Fibroblast of skin of right biceps (primary cell): ENCODE data around the gene KSR2.

ENCODE experiments used
- DNase-seq: peaks from one replicate; pipeline ENCODE4 v3.0.0-alpha.2; 2013

The KSR2 gene

DNA sequence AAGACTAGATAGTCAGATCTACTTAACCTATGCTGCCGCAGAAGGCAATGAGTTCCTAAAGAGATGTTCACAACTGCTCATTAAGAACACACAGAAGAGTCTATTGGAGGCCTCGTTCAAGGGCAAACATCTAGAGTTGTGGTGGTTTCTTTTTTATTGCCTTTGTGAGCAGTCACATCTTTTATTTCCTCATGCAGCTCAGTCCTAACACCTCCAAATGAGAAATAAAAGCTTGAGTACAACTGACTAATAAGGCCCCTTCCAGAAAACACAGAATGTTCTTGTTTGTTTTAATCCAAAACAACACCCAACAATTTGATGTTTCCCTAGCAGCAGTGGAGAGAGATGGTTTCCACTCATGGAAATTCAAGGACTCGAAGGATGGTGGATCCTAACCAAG lies 483.9 kb downstream of the KSR2 start:
- no peak for DNase-seq

- DNase-seq: no peak
Measured at GRCh38 chr12:117483501-117483900, 485.3 kb downstream of the KSR2 start.

GRCh38 chr12:117481470-117481869 lies 487.3 kb downstream of the KSR2 start:
- no peak for DNase-seq

- DNase-seq: no peak
Measured at GRCh38 chr12:117476341-117476740, 492.4 kb downstream of the KSR2 start.

- DNase-seq: no peak
Measured at GRCh38 chr12:117473856-117474255, 494.9 kb downstream of the KSR2 start.

GRCh38 chr12:117472983-117473382 lies 495.8 kb downstream of the KSR2 start:
- DNase-seq: no peak

DNA sequence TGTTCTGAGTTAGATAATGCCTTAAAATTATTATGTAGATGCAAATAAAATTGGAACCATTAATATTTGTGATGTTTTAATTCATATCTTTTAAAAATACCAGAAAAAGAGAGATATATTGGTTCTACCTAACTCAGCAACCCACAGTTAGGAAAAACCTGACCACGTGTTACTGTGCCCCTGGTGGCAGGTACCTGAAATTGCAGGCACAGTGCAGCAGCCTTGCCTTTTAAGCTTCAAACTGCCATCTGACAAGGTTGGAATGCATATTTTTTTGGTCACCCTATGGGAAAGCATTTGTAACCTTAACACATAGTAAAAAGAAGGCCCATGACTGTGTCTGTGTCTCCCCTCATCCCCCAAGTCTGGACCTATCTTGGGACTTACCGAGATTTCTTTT lies 498.0 kb downstream of the KSR2 start:
- no peak for DNase-seq

DNA sequence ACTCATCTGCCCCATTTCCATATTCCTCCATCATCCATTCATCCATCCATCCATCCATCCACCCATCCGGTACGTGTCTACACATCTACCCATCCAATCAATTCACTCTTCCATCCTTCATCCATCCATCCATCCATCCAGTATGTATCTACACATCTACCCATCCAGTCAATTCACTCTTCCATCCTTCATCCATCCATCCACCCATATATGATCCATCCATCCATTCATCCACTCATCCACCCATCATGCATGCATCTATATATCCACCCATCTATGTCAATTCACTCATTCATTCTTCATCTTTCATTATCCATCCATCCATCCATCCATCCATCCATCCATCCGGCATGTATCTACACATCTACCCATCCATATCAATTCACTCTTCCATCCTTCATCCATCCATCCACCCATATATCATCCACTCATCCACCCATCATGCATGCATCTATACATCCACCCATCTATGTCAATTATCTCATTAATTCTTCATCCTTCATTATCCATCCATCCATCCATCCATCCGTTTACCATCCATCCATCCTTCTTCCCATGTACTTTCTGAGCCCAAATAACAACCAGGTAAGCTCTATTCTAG lies 498.8 kb downstream of the KSR2 start:
- no peak for DNase-seq

DNA sequence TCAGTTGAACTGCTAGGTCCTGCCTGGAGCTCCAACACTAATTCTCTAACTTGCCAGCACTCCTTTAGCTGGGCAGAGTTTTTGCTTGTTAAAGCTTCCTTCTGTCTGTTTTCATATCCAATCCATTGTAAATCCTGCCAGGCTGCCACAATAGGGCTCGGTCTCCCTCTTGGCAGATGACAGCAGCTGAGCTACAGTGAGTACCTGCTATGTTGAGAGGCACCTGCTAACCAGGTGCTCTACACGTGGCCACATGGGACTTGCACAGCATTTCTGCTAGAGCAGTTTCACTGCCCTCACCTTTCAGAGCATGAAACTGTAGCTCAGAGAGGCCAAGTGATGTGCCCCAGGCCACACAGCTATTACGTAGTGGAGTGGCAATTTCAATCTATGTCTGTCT lies 500.8 kb downstream of the KSR2 start:
- no peak for DNase-seq

DNA sequence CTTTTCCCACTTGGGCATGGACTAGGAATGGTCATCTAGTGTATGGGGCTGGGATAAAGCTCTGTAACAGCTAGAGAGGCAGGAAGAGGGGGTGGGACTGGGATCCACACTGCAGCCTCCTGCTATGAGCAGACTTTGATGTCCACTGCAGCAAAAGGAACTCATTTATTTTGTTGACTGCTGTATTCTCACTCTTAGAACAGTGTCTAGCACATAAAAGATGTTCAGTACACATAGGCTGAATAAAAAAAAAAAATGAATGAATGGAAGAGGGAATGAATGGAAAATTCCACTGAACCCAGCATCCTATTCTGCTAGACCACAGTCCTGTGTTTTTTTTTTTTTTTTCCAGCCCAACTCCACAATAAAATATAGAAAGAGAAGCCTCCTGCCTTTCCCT lies 501.2 kb downstream of the KSR2 start:
- no peak for DNase-seq

GRCh38 chr12:117466677-117467362 lies 502.0 kb downstream of the KSR2 start:
- DNase-seq: no peak

- DNase-seq: no peak
Measured at GRCh38 chr12:117461732-117462131, 507.1 kb downstream of the KSR2 start.

DNA sequence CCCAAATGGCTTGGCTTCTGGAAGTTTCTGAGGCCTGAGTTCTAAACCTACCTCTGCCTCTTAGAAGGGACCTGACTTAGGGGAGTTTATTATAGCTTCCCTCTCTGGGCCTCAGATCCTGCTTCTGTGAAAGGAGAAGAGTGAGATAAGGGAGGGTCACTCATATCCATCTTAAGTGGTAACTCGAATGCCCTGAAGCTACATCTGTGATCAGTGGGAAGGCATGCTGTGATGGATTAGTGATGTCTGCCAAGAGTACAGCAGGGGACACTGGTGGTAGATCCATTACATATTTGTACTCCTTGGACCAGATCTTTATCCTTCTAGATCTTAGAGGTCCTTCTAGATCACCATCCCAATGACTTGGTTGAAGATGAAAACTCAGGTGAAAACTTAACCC lies 509.6 kb downstream of the KSR2 start:
- DNase-seq: no peak

DNA sequence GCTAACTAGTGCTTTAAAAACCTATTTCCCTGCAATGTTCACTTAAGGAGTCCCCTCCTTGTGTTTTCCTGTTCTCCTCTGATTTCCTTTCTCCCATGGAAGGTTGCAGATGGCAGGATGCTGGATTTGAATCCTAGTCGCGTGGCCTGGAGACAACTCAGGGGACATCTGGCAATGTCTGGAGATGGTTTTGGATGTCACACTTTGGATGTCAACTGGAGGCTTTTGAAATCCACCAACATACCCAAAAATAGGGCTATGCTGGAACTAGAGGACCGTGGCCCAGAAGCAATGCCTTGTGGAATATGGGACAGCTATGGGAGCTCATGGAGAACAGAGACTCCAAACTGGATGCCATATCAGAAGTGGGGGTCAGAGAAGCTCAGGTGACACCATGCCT lies 511.6 kb downstream of the KSR2 start:
- DNase-seq: no peak

DNA sequence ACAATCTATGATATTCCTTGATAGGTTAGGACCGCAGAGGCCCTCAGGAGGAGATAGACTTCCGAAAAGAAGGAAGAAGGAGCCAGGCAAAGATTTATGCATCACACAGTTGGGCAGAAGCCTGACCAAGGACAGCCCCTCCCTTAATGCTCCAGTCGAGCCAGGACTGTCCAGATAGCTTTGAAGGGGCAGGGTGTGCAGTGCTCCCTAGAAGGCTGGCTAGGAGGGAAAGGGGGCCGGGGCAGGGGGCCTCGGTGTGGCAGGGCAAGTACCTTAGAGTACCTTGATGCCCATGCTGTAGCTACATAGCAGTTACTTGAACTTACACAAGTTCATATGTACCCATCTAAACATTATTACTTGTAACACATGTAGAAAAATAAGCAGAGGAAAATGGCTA lies 512.7 kb downstream of the KSR2 start:
- DNase-seq: no peak

- no peak for DNase-seq
Measured at GRCh38 chr12:117453961-117454360, 514.8 kb downstream of the KSR2 start.

DNA sequence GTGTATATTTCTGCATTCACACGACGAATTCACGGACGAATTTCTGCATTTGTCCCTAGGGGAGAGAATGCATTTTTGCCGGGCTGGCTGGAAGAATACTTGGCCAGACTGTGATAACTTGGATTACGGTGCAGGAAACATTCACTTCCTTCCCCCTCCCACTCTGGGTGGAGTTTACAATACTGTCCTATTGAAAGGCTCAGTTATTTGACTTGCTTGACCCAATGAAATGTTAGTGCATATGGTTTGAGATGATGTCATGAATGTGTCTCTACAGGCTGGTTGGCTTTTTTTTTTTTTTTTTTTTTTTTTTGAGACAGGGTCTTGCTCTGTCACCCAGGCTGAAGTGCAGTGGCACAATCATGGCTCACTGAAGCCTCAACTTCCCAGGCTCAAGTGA lies 516.7 kb downstream of the KSR2 start:
- no peak for DNase-seq

DNA sequence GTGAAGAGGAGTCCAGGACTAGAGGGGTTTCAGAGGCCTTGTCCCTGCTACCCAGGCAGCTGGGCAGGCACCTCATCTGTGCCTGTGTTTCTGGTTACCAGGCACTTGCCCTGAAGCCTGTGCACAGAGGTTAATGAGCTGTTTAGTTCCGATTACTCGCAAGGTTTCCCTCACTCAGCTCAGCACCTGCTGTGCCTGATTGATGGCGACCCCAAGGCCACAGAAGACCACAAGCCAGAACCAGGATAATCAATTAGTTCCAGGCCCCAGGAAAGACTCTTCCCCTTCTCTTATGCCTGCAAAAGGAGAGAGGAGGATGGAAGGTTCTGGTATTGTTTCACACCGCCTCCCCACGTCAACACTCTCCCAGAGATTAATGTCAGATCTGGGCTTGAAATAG lies 518.6 kb downstream of the KSR2 start:
- no peak for DNase-seq

GRCh38 chr12:117447665-117448366 lies 521.0 kb downstream of the KSR2 start:
- no peak for DNase-seq

DNA sequence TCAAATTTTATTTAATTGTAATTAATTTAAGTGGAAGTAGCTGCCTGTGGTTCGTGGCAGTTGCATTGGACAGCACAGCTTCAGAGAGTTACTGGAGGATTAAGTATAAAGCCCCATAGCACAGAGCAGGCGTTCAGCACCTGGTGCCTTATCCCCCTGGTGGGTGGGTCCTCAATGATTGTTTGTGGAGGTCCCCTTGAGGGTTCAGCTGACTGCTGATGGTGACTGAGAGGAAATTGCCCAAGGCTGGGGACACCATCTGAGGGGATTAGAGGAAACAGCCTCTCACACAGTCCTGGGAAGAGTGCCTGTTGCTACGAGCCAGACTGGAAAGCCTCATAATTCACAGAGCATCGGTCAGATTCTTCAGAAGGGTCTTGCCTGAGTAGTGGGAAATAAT lies 524.0 kb downstream of the KSR2 start:
- no peak for DNase-seq

DNA sequence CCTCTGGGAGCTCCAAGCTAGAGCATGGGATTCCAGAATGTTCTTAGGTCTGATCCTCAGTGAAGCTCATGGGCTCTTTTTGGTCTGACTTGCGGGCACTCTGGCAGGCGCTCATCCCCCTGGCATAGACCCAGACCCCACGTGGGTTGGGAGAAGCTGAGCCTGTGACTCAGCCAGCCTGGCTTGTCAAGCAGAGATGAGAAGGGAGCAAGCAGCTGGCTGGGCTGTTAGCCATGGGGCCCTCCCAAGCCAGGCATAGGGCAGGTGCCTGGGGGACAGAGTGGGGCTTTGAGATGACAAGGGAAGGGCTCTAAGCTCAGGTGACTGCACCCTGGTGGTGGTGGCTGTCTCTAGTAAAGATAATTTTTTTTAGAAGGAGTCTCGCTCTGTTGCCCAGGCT lies 527.0 kb downstream of the KSR2 start:
- peak; percentile 42 for DNase-seq

- no peak for DNase-seq
Measured at GRCh38 chr12:117440384-117440783, 528.4 kb downstream of the KSR2 start.

DNA sequence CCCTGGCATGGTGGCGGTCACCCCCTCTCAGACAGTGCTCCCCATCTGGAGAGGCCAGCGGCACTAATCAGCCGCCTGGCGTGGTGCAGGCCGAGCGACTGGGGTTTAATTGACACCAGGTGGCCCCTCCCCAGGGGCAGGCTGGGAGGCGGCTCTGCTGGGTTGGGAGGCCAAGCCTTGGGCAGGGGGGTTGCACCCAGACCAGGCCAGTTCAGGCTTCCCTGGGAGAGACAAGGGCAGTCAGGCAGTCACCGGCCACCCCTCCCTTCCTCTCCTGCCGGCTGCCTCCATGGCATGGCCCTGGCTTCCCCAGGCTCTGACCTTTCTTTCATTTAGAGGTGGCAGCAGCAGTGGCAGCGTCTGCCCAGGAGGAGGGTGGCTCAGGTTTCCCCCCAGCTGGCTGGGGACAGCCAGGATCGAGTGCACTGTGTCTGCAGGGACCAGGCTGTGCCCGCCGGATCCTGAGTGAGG lies 529.2 kb downstream of the KSR2 start:
- DNase-seq: no peak

DNA sequence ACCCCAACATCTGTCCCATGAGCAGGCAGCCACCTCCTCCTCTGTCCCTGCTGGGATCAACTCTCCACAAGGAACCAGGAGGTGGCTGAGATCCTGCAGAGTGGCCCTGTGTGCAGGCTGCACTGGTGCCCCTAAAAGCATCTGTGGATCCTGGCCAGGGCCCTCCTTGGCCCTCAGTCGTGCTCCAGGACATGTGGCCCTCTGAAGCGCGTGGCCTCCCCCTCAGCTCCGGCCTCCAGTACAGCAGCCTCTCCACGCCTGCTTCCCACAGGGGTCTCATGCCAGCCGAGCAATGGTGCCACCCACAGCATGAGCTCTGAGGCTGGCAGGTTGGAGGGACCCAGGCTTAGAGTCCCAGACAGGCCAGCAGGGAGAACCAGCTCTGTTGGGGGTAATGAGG lies 530.0 kb downstream of the KSR2 start:
- no peak for DNase-seq
